Lung (tissue), 12 donors: Measurements from ENCODE around the gene GDNF. TPM values are rescaled to one million over a fixed set of nuclear protein-coding genes. Genes with fewer than 3 reads are reported as not detected.
"Not testable (repeated sequence)": the region's sequence is repeated elsewhere in the genome, so short reads cannot be mapped to it uniquely, and the experiment has no call there.

Source experiments
- ATAC-seq: fragments of 200-7000 bp; cut with Tn5 transposase; one replicate; pipeline ENCODE4 v1.9.1; 2020; ENCODE audit warnings: moderate number of reproducible peaks; ENCODE audit not compliant: insufficient read depth, low FRiP score
- DNase-seq, 3 donors: peaks; one replicate each; pipeline ENCODE4 v3.0.0-alpha.2; 2013 to 2017
- H3K27ac ChIP-seq, 2 donors: one replicate each; pipeline ENCODE4 v1.5.1; 2013; ENCODE audit warnings: mild to moderate bottlenecking in 2 of 2, moderate library complexity in 2 of 2, control low read depth in 1 of 2, inconsistent platforms in 1 of 2, low read depth in 1 of 2, low read length in 1 of 2
- H3K27me3 ChIP-seq, 3 donors: one replicate each; pipeline ENCODE4 v1.5.1; 2013; ENCODE audit warnings: low read length in 2 of 3; ENCODE audit not compliant: control insufficient read depth in 3 of 3, insufficient read depth in 3 of 3
- H3K36me3 ChIP-seq, 4 donors: one replicate each; pipeline ENCODE4 v1.5.1; 2013; ENCODE audit warnings: low read length in 4 of 4, mild to moderate bottlenecking in 1 of 4, moderate library complexity in 1 of 4; ENCODE audit not compliant: control insufficient read depth in 4 of 4, insufficient read depth in 4 of 4
- H3K4me1 ChIP-seq, 5 donors: one replicate each; pipeline ENCODE4 v1.5.1; 2013; ENCODE audit warnings: low read length in 5 of 5, mild to moderate bottlenecking in 2 of 5, moderate library complexity in 1 of 5; ENCODE audit not compliant: control insufficient read depth in 5 of 5, insufficient read depth in 5 of 5
- H3K4me3 ChIP-seq: one replicate; pipeline ENCODE4 v1.5.1; 2013; ENCODE audit warnings: mild to moderate bottlenecking, control low read depth, moderate library complexity
- H3K9ac ChIP-seq, 2 donors: one replicate each; pipeline ENCODE4 v1.5.1; 2013; ENCODE audit warnings: low read length in 2 of 2, control low read depth in 1 of 2; ENCODE audit not compliant: insufficient read depth in 1 of 2
- H3K9me3 ChIP-seq, 4 donors: one replicate each; pipeline ENCODE4 v1.5.1; 2013; ENCODE audit warnings: low read length in 3 of 4, mild to moderate bottlenecking in 1 of 4, moderate library complexity in 1 of 4; ENCODE audit not compliant: control insufficient read depth in 4 of 4, insufficient read depth in 3 of 4
- CTCF ChIP-seq: IDR thresholded peaks from 2 replicates; pipeline ENCODE4 v1.5.1; 2012; ENCODE audit warnings: mild to moderate bottlenecking; ENCODE audit errors: control extremely low read depth, extremely low read depth
- WGBS, 2 donors: extraction: QIAGEN DNeasy Blood & Tissue Kit; methylation state at CpG; one replicate each; pipeline ENCODE4 v1.1.7; 2013; 5-methylcytosine and 5-hydroxymethylcytosine counted together
- polyA plus RNA-seq, 2 donors: library from polyadenylated mRNA; stranded (reverse); fragments of 200-250 nt; gene quantifications; one replicate each; pipeline ENCODE4 v1.2.1, GENCODE V29; 2013
- total RNA-seq, 2 donors: library from RNA; depleted of rRNA in 1 of 2; stranded (reverse); fragments of >200 nt in 1 of 2; gene quantifications; one replicate each; pipeline ENCODE4 v1.2.1, GENCODE V29; 2014 to 2021
- donor health status: control.
- donor health status: control.
- donor health status: Bipolar disorder and iron deficiency.
- donor health status: healthy.
- donor health status: DM: yes; HTN: yes; CAD: no.

The GDNF gene
- total and polyA plus RNA-seq, 4 donors = 0.05 TPM; not detected in 3

DNA sequence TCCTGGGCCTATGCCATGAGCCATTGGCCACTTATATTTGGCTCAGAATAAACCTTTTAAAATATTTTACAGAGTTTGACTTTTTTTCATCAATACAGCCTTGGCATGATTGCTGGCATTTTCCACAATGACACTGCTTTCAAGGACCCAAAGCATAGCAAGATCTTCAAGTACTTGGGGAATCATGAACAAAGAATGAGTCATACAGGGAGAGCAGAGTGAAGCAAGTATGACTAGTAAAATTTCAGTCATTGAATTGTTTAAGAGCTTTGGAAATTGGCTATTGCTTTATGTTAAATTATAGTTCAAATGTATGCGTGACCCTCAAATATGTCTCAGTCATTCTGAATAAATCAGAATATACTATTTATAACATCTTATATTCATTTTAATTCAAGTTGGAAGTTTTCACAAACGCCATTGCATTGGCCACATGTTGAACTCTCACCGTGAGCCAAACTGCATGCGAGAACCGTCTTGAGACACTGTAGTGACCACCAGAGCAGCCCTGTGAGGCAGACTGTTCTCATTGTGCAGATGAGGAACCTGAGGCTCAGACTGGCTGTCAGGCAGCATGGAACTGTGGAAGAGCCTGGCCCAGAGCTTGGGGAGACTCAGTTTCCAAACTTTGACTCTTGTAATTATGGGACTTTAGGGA lies 52.9 kb downstream of the GDNF start:
- no peak for ATAC-seq
- WGBS, 2 donors = 87 to 93% methylated on average over 5 of the region's 5 CpGs
- H3K36me3 ChIP-seq = no peaks in the 10 kb centered on the region
- DNase-seq = peak in 1 of 3 donors; percentile 11
- no peak overlapping the region for H3K27ac ChIP-seq
- H3K27me3 ChIP-seq = peaks cover 0 to 2% (median 0%) of the 10 kb centered on the region in 3 donors
- H3K9ac ChIP-seq = no peak overlapping the region
- H3K4me1 ChIP-seq = peaks cover 0 to 8% (median 0%) of the 10 kb centered on the region in 5 donors
- no peak for TF ChIP-seq CTCF
- no peak overlapping the region for H3K4me3 ChIP-seq
- H3K9me3 ChIP-seq = peaks cover 0 to 7% (median 0%) of the 10 kb centered on the region in 4 donors

GRCh38 chr5:37786416-37786815 lies 53.4 kb downstream of the GDNF start:
- no peak for DNase-seq
- no peak for ATAC-seq
- peaks cover 0 to 2% (median 0%) of the 10 kb centered on the region in 3 donors for H3K27me3 ChIP-seq
- no peak overlapping the region for H3K4me3 ChIP-seq
- no peaks in the 10 kb centered on the region for H3K36me3 ChIP-seq
- 64 to 90% methylated on average over 2 of the region's 2 CpGs for WGBS, 2 donors
- TF ChIP-seq CTCF = no peak
- no peak overlapping the region for H3K27ac ChIP-seq
- peaks cover 0 to 5% (median 0%) of the 10 kb centered on the region in 4 donors for H3K9me3 ChIP-seq
- peaks cover 0 to 8% (median 0%) of the 10 kb centered on the region in 5 donors for H3K4me1 ChIP-seq
- H3K9ac ChIP-seq = no peak overlapping the region

- 78 to 81% methylated on average over 8 of the region's 8 CpGs for WGBS, 2 donors
- not testable (repeated sequence) for H3K27ac ChIP-seq, H3K27me3 ChIP-seq, H3K4me1 ChIP-seq, H3K9ac ChIP-seq, DNase-seq, H3K9me3 ChIP-seq, H3K4me3 ChIP-seq, ATAC-seq, H3K36me3 ChIP-seq
Measured at GRCh38 chr5:37781409-37781808, 58.4 kb downstream of the GDNF start.

DNA sequence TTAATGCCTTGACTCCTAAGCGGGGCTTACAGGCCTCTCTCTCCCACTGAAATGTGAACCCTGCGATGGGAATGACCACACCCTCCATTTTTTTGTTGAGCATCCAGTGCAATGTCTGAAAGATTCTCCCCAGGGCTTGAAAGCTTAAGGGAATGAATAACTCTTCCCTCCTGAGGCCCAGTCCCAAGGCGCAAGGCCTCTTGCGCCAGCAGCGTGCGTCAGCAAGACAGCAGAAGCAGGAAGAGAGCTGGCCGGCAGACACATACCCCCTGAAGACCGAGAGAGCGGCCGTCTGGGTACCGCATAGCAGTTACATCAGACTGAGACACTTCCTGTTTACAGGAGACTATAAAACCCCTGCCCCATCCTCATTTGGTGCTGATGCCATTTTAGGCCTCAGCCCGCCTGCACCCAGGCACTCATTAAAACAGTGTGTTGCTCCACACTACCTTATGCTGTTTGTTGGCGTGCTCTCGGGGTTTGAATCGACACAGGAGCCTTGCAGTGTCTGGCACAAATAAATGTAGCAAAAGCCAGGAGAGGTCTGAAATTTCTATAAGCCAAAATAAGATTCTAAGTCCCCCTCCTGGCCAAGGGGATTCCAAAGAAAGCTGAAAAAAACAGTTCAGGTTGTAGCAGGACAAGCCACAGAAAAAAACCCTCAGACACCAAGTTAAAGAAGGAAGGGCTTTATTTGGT lies 62.3 kb downstream of the GDNF start:
- 70 to 82% methylated on average over 15 of the region's 15 CpGs for WGBS, 2 donors
- Histone ChIP-seq H3K9me3 (peaks cover 0 to 4% (median 1%) of the 10 kb centered on the region in 4 donors), H3K36me3 (no peaks in the 10 kb centered on the region), H3K9ac (no peak overlapping the region), H3K4me1 (no peaks in the 10 kb centered on the region), H3K4me3 (no peak overlapping the region), H3K27ac (no peak overlapping the region), H3K27me3 (no peaks in the 10 kb centered on the region)
- ATAC-seq (no peak), DNase-seq (no peak)
- no peak for TF ChIP-seq CTCF
